HCT116 (cell line): Measurements from ENCODE around the gene RACK1. TPM values are rescaled to one million over a fixed set of nuclear protein-coding genes. Genes with fewer than 3 reads are reported as not detected.

Experiments used
- ATAC-seq: fragments of 200-7000 bp; cut with Tn5 transposase; 2 replicates; pipeline ENCODE4 v1.9.1; 2020; ENCODE audit warnings: mild to moderate bottlenecking, moderate library complexity
- BruUV-seq: library from RNA; stranded (reverse); fragments of 400-500 nt; replicated peaks from 2 replicates; lab custom pipeline; 2021; lab: Mats Ljungman, UMichigan
- CTCF ChIA-PET: fragments of 300-600 bp; sonication (Branson Sonifier 250); formaldehyde crosslinking; loops from one replicate; lab custom pipeline; 2021; ENCODE audit warnings: antibody characterized with exemption; lab: Charles Lee
- POLR2A ChIA-PET: fragments of 300-600, 350-600 bp; sonication (Branson Sonifier 250); formaldehyde crosslinking; loops from one replicate; lab custom pipeline; 2021; ENCODE audit warnings: antibody characterized with exemption; lab: Charles Lee
- RAD21 ChIA-PET, 2 experiments: fragments of 300-600 bp; sonication (Branson Sonifier 250); formaldehyde crosslinking; loops; one replicate each; lab custom pipeline; 2023; ENCODE audit warnings: low total read pairs in 2 of 2; ENCODE audit not compliant: uncharacterized antibody in 2 of 2, unreplicated experiment in 2 of 2, low non-redundant PET in 1 of 2; lab: Charles Lee
- DNase-seq: peaks from one replicate; pipeline ENCODE4 v3.0.0-alpha.2; 2010; ENCODE audit warnings: low read depth, low spot score
- H2AFZ ChIP-seq: fragments of 200-600 bp; shearing (Covaris generic), sonication (generic); 2 replicates; pipeline ENCODE4 v1.6.1; 2017; ENCODE audit warnings: low read depth, mixed run types, mixed read lengths, antibody characterized with exemption, low read length; ENCODE audit not compliant: poor library complexity, severe bottlenecking
- H3K27ac ChIP-seq: 2 replicates; pipeline ENCODE4 v1.5.1; 2012; ENCODE audit warnings: low read depth, low read length
- H3K27me3 ChIP-seq: fragments of 200-600 bp; sonication (generic); 2 replicates; pipeline ENCODE4 v1.6.1; 2016; ENCODE audit warnings: mixed run types, low read length, mixed read lengths; ENCODE audit not compliant: insufficient read depth
- H3K36me3 ChIP-seq, 2 experiments: fragments of 200-500 bp in 1 of 2; fragments of 200-600 bp in 1 of 2; sonication (Bioruptor generic) in 1 of 2; sonication (generic) in 1 of 2; 2 replicates each; pipeline versions ENCODE4 v1.5.1 to v1.6.1; 2014 to 2016; ENCODE audit warnings: low read length in 2 of 2, inconsistent platforms in 1 of 2, mixed read lengths in 1 of 2, mixed run types in 1 of 2; ENCODE audit not compliant: insufficient read depth in 2 of 2, control insufficient read depth in 1 of 2
- H3K4me1 ChIP-seq, 2 experiments: fragments of 200-600 bp in 1 of 2; sonication (generic) in 1 of 2; 2 replicates each; pipeline versions ENCODE4 v1.5.1 to v1.6.1; 2012 to 2017; ENCODE audit warnings: low read length in 2 of 2, inconsistent platforms in 1 of 2, mild to moderate bottlenecking in 1 of 2, mixed read lengths in 1 of 2, mixed run types in 1 of 2, moderate library complexity in 1 of 2; ENCODE audit not compliant: insufficient read depth in 2 of 2, control insufficient read depth in 1 of 2
- H3K4me2 ChIP-seq: fragments of 200-600 bp; sonication (generic); 2 replicates; pipeline ENCODE4 v1.6.1; 2017; ENCODE audit warnings: mixed run types, low read length, mixed read lengths
- H3K4me3 ChIP-seq, 2 experiments: fragments of 200-600 bp in 1 of 2; sonication (generic) in 1 of 2; replicated peaks in 1 of 2; 2 replicates each; pipeline ENCODE4 v1.5.1; 2011 to 2016; ENCODE audit warnings: low read length in 2 of 2, control low read depth in 1 of 2, low read depth in 1 of 2, mild to moderate bottlenecking in 1 of 2, mixed read lengths in 1 of 2, mixed run types in 1 of 2
- H3K79me2 ChIP-seq: fragments of 200-600 bp; sonication (generic); 2 replicates; pipeline ENCODE4 v1.6.1; 2017; ENCODE audit warnings: mild to moderate bottlenecking, mixed run types, low read length, moderate library complexity, mixed read lengths; ENCODE audit not compliant: insufficient read depth
- H3K9ac ChIP-seq: fragments of 200-600 bp; sonication (generic); 2 replicates; pipeline ENCODE4 v1.6.1; 2016; ENCODE audit warnings: low read length, mixed read lengths
- H3K9me2 ChIP-seq: fragments of 200-600 bp; sonication (generic), shearing (Covaris generic); 2 replicates; pipeline ENCODE4 v1.6.1; 2017; ENCODE audit warnings: mixed run types, mild to moderate bottlenecking, moderate library complexity; ENCODE audit not compliant: insufficient read depth
- H3K9me3 ChIP-seq, 2 experiments: fragments of 200-500 bp in 1 of 2; fragments of 200-600 bp in 1 of 2; sonication (Bioruptor generic) in 1 of 2; sonication (generic) in 1 of 2; 2 replicates each; pipeline ENCODE4 v1.6.1; 2014 to 2017; ENCODE audit warnings: low read length in 2 of 2, mixed read lengths in 2 of 2, inconsistent platforms in 1 of 2, low read depth in 1 of 2, mild to moderate bottlenecking in 1 of 2, mixed run types in 1 of 2, moderate library complexity in 1 of 2; ENCODE audit not compliant: control insufficient read depth in 1 of 2, insufficient read depth in 1 of 2
- H4K20me1 ChIP-seq: fragments of 200-600 bp; sonication (generic), shearing (Covaris generic); 2 replicates; pipeline ENCODE4 v1.6.1; 2017; ENCODE audit warnings: mixed run types, mild to moderate bottlenecking, moderate library complexity; ENCODE audit not compliant: insufficient read depth
- CTCF ChIP-seq, 3 experiments: fragments of 200-600 bp in 1 of 3; sonication (generic) in 1 of 3; IDR thresholded peaks in 2 of 3; conservative IDR thresholded peaks in 1 of 3; 2 replicates each; pipeline ENCODE4 v1.5.1; 2012 to 2017; ENCODE audit warnings: low read depth in 2 of 3, low read length in 2 of 3, antibody characterized with exemption in 1 of 3, borderline replicate concordance in 1 of 3, control low read depth in 1 of 3, mild to moderate bottlenecking in 1 of 3, mixed read lengths in 1 of 3, mixed run types in 1 of 3, moderate library complexity in 1 of 3; ENCODE audit not compliant: insufficient read depth in 1 of 3
- FOSL1 ChIP-seq: IDR thresholded peaks from 2 replicates; pipeline ENCODE4 v1.6.1; 2012; ENCODE audit warnings: low read depth
- POLR2A ChIP-seq: IDR thresholded peaks from 2 replicates; pipeline ENCODE4 v1.7.0; 2011; ENCODE audit warnings: borderline replicate concordance; ENCODE audit not compliant: insufficient read depth, insufficient read length; ENCODE audit errors: extremely low read depth
- ZFX ChIP-seq: fragments of 450-650 bp; IDR thresholded peaks from 2 replicates; pipeline ENCODE4 v1.6.1; 2017
- intact Hi-C: fragments of 100-400 bp; cut with micrococcal nuclease; formaldehyde crosslinking; loops from 2 replicates; pipeline ENCODE4 v1.10.0; 2022
- total RNA-seq: library from RNA; stranded (reverse); gene quantifications from one replicate; pipeline ENCODE4 v1.2.1, GENCODE V29; 2021; ENCODE audit not compliant: unreplicated experiment

The RACK1 gene
- total RNA-seq, 1 experiment from 2014 or later = 2,432 TPM

DNA sequence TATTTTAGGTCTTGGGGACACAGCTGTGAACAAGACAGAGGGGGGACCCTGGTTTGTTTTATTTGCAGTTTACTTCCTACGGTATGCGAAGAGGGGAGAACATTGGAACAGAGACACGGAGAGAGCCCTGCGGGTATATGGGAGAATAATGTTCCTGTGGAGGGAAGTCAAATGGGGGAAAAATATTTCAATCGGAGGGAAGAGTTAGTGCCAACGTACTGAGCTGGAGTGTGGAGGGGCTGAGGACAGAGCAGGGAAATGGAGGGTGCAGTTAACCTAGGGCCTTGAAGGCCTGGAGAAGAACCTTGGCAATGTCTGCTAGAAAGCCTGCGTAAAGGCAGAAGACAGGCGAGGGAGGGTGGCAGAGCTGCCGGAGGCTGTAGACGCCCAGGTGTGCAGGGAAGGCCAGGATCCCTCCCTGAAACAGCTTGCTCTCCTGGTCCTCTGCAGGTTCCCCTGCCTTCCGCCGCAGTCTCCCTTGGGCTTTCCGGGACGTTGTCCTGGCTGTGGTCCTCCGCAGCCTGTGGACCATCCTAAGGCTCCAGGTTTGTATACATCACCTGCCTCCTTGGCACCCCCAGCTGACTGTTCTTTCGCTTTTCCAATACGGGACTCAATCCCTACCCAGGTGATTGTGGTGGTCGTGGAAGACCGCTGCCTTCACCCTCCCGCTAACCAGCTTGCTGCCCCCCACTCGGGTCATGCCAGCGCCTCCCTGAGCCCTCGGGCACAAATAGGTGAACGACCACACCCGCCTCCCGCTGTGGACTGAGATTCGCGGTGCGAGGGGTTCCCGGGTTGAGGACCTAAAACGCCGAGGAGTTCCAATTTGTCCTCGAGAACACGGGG, 1.9 kb upstream of the RACK1 start:
- Histone ChIP-seq H3K27ac (peak overlapping the region; percentile 96), H3K36me3 (peaks cover 13 to 39% of the 10 kb centered on the region in 2 experiments), H3K4me1 (peaks cover 24 to 56% of the 10 kb centered on the region in 2 experiments), H2AFZ (no peak overlapping the region), H3K9me2 (no peaks in the 10 kb centered on the region), H3K9ac (peak overlapping the region; percentile 93), H4K20me1 (peaks cover 12% of the 10 kb centered on the region; the same call in 1 of the 2 replicates), H3K9me3 (no peaks in the 10 kb centered on the region), H3K4me2 (peak overlapping the region; percentile 98), H3K79me2 (peaks cover 90% of the 10 kb centered on the region), H3K27me3 (no peaks in the 10 kb centered on the region), H3K4me3 (peak overlapping the region; percentile 88 to 92)
- TF ChIP-seq CTCF (IDR thresholded peaks at IDR 0.05 in 2 of 3, conservative IDR thresholded peaks at IDR 0.05 in 1 of 3; ENCODE audit: borderline replicate concordance in 1 of 3, insufficient read depth in 1 of 3, low read depth in 2 of 3, low read length in 2 of 3) (no peak), POLR2A (peak; percentile 37)
- no TSS peak for BruUV-seq
- RAD21 ChIA-PET = no interaction called here
- POLR2A ChIA-PET = interaction anchor here (0.9 to 3.6 kb wide), 5 partner anchors 10 to 38 kb away, joined by 4 to 19 read pairs (median 6); partner anchors contain the start of genes TRIM41 and TRIM52
- intact Hi-C loops = no loop called here
- CTCF ChIA-PET = interaction anchor here (1.8 kb wide), 1 partner anchor 15 kb away, joined by 4 read pairs; the partner anchor contains the start of gene TRIM52
- ATAC-seq = peak; percentile 8
- DNase-seq = no peak

DNA sequence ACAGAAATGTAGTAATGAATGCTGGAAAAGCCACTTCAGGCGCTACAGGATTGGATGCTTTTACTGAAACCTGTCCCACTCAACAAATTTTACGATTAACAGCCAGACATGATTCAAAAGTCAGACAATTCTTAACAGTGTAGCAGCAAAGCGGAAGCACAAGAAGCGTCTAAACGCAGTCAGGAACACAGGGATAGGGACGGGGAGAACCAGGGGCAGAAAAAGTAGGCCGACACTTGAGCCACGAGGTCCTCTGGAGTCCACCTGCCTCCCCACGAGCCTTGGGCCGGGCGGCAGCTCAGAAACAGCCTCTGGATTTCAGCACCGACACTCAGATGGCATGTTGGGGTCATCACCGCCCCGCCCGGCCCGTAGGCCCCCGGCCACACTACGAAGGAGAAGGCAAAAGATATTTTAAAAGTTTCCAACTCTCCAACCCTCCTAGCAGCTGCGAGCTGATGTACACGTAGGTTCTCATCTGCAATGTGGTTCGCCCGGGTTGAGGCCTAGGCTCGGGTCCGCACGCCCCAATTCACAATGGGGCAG, 615 bp downstream of the RACK1 start:
- Histone ChIP-seq H2AFZ (no peak overlapping the region), H3K4me2 (peak overlapping the region; percentile 98), H3K9me2 (no peaks in the 10 kb centered on the region), H3K4me3 (peak overlapping the region; percentile 88 to 92), H3K9me3 (no peaks in the 10 kb centered on the region), H3K4me1 (peaks cover 21 to 40% of the 10 kb centered on the region in 2 experiments), H3K27me3 (no peaks in the 10 kb centered on the region), H3K27ac (peak overlapping the region; percentile 96), H3K79me2 (peaks cover 90% of the 10 kb centered on the region), H4K20me1 (peaks cover 29% of the 10 kb centered on the region; the same call in 1 of the 2 replicates), H3K9ac (peak overlapping the region; percentile 93), H3K36me3 (peaks cover 32 to 57% of the 10 kb centered on the region in 2 experiments)
- ChIA-PET RAD21 (no interaction called here), CTCF (no interaction called here), POLR2A (interaction anchor here (1.4 kb wide), 1 partner anchor 9 kb away, joined by 4 read pairs; no protein-coding TSS in a partner anchor)
- TSS peak; percentile 52 for BruUV-seq
- no peak for TF ChIP-seq FOSL1
- peak; percentile 96 for TF ChIP-seq ZFX
- ATAC-seq (no peak), DNase-seq (no peak)
- intact Hi-C loops = no loop called here
